Astrocyte (in vitro differentiated cells and primary cell): ENCODE measurements around the gene DLGAP3.

Source experiments
- EZH2 ChIP-seq: IDR thresholded peaks from 2 replicates; pipeline ENCODE4 v1.6.1; 2012; ENCODE audit warnings: mild to moderate bottlenecking, low read length, inconsistent platforms; ENCODE audit not compliant: insufficient read depth
- TF ChIP-seq, protein P1 (sequence below): IDR thresholded peaks from 2 replicates; pipeline ENCODE4 v1.5.1; 2011; ENCODE audit warnings: low read depth, mild to moderate bottlenecking, inconsistent platforms, low read length, moderate library complexity; ENCODE audit not compliant: insufficient read depth

- TF ChIP-seq, protein P1, sequence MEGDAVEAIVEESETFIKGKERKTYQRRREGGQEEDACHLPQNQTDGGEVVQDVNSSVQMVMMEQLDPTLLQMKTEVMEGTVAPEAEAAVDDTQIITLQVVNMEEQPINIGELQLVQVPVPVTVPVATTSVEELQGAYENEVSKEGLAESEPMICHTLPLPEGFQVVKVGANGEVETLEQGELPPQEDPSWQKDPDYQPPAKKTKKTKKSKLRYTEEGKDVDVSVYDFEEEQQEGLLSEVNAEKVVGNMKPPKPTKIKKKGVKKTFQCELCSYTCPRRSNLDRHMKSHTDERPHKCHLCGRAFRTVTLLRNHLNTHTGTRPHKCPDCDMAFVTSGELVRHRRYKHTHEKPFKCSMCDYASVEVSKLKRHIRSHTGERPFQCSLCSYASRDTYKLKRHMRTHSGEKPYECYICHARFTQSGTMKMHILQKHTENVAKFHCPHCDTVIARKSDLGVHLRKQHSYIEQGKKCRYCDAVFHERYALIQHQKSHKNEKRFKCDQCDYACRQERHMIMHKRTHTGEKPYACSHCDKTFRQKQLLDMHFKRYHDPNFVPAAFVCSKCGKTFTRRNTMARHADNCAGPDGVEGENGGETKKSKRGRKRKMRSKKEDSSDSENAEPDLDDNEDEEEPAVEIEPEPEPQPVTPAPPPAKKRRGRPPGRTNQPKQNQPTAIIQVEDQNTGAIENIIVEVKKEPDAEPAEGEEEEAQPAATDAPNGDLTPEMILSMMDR = no peak
- TF ChIP-seq EZH2 = no peak
Observed at GRCh38 chr1:34829250-34829649, 100.2 kb downstream of the DLGAP3 start.
